Keratinocyte (primary cell): ENCODE data around the gene L3MBTL3. TPM values are rescaled to one million over a fixed set of nuclear protein-coding genes. Genes with fewer than 3 reads are reported as not detected.

ENCODE experiments used
- DNase-seq: peaks from one replicate; pipeline ENCODE4 v3.0.0-alpha.2; 2011; ENCODE audit warnings: low read depth, missing footprints, low spot score
- FAIRE-seq: peaks from 2 replicates; lab custom pipeline; 2011; peaks lifted over from hg19 to GRCh38; lab: Jason Lieb, UNC
- H2AFZ ChIP-seq: 2 replicates; pipeline ENCODE4 v1.6.0; 2012; ENCODE audit warnings: low read length, control low read depth, inconsistent platforms; ENCODE audit not compliant: control insufficient read depth
- H3K27ac ChIP-seq: 2 replicates; pipeline ENCODE4 v1.5.1; 2011; ENCODE audit warnings: low read length; ENCODE audit not compliant: control insufficient read depth, insufficient read depth
- H3K27me3 ChIP-seq: 3 replicates; pipeline ENCODE4 v1.6.0; 2011; ENCODE audit warnings: low read length; ENCODE audit not compliant: control insufficient read depth, insufficient read depth; ENCODE audit errors: extremely low read depth
- H3K36me3 ChIP-seq, 2 experiments: 2 replicates in 1 of 2; 3 replicates in 1 of 2; pipeline ENCODE4 v1.5.1; 2011; ENCODE audit warnings: low read length in 2 of 2, mild to moderate bottlenecking in 1 of 2; ENCODE audit not compliant: control insufficient read depth in 2 of 2, insufficient read depth in 2 of 2; ENCODE audit errors: extremely low read depth in 1 of 2
- H3K4me1 ChIP-seq: 3 replicates; pipeline ENCODE4 v1.5.1; 2011; ENCODE audit warnings: low read length; ENCODE audit not compliant: control insufficient read depth, insufficient read depth; ENCODE audit errors: extremely low read depth
- H3K4me2 ChIP-seq: 3 replicates; pipeline ENCODE4 v1.6.0; 2011; ENCODE audit warnings: low read depth, low read length; ENCODE audit not compliant: control insufficient read depth, insufficient read depth; ENCODE audit errors: extremely low read depth
- H3K4me3 ChIP-seq, 3 experiments: fragments of 200-600 bp in 1 of 3; sonication (generic) in 1 of 3; 2 replicates in 2 of 3; 3 replicates in 1 of 3; pipeline ENCODE4 v1.5.1; 2011 to 2016; ENCODE audit warnings: low read length in 3 of 3, mild to moderate bottlenecking in 3 of 3, control low read depth in 2 of 3, inconsistent platforms in 1 of 3, low read depth in 1 of 3, mixed read lengths in 1 of 3, mixed run types in 1 of 3, moderate library complexity in 1 of 3; ENCODE audit not compliant: control insufficient read depth in 2 of 3, insufficient read depth in 2 of 3; ENCODE audit errors: extremely low read depth in 1 of 3
- H3K79me2 ChIP-seq: 2 replicates; pipeline ENCODE4 v1.6.0; 2012; ENCODE audit warnings: low read length; ENCODE audit not compliant: control insufficient read depth, insufficient read depth
- H3K9ac ChIP-seq: 3 replicates; pipeline ENCODE4 v1.6.0; 2011; ENCODE audit warnings: low read length; ENCODE audit not compliant: control insufficient read depth, insufficient read depth; ENCODE audit errors: extremely low read depth
- H3K9me1 ChIP-seq: 3 replicates; pipeline ENCODE4 v1.6.0; 2011; ENCODE audit warnings: low read length; ENCODE audit not compliant: control insufficient read depth, insufficient read depth; ENCODE audit errors: extremely low read depth
- H3K9me3 ChIP-seq: 2 replicates; pipeline ENCODE4 v1.5.1; 2012; ENCODE audit warnings: low read depth, low read length; ENCODE audit not compliant: control insufficient read depth
- H4K20me1 ChIP-seq: 3 replicates; pipeline ENCODE4 v1.6.0; 2011; ENCODE audit warnings: low read length; ENCODE audit not compliant: control insufficient read depth, insufficient read depth; ENCODE audit errors: extremely low read depth
- EZH2 ChIP-seq: IDR thresholded peaks from one replicate; pipeline ENCODE4 v1.6.1; 2012; ENCODE audit warnings: inconsistent platforms, mild to moderate bottlenecking, low read length, moderate library complexity
- dilution Hi-C: fragments of 300-500 bp; cut with MboI; formaldehyde crosslinking; loops from one replicate; pipeline ENCODE4 v1.7.0; 2020; ENCODE audit warnings: low sequenced_read_pairs; ENCODE audit not compliant: extremely low pct_ligation_motif_present
- polyA plus RNA-seq, 5 experiments: library from polyadenylated mRNA; depleted of rRNA in 3 of 5; stranded (reverse) in 3 of 5; stranded (forward) in 1 of 5; unstranded in 1 of 5; fragments of >200 nt; gene quantifications; 1 replicate in 1 of 5; 2 replicates in 3 of 5; 3 replicates in 1 of 5; pipeline versions ENCODE4 v1.2.1 to v1.2.3, GENCODE V29; 2011 to 2012; ENCODE audit warnings: missing spikeins in 2 of 5, low read depth in 1 of 5, low replicate concordance in 1 of 5
- TF ChIP-seq, protein P1 (sequence below), 3 experiments: IDR thresholded peaks in 1 of 3; conservative IDR thresholded peaks in 1 of 3; optimal IDR thresholded peaks in 1 of 3; 2 replicates in 2 of 3; 3 replicates in 1 of 3; pipeline versions ENCODE3 to v1.5.1; 2011; ENCODE audit warnings: low read length in 3 of 3, mild to moderate bottlenecking in 3 of 3, moderate library complexity in 2 of 3, control low read depth in 1 of 3, inconsistent platforms in 1 of 3; ENCODE audit not compliant: insufficient read depth in 2 of 3; ENCODE audit errors: extremely low read depth in 1 of 3

The L3MBTL3 gene
- polyA plus RNA-seq, 1 donor (not counting 4 experiments of a cell fraction or from before 2014, with no cell fraction given): 16.6 TPM

DNA sequence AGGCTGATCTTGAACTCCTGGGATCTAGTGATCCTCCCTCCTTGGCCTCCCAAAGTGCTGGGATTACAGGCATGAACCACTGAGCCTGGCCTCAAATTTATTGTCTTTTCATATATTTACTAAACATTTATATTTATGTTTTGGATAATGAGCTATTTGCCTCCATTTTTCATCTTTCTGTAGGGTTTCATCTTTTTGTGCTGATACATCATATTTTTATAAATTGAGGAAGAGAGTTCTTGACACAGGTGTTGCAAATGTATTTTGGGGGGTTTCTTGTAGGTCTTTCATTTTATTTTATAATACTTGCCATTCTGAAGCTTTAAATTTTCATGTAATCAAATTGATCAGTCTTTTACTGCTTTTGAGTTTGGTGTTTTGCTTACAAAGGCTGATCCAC, 72.4 kb downstream of the L3MBTL3 start:
- no peaks in the 10 kb centered on the region for H3K4me1 ChIP-seq
- H3K9ac ChIP-seq: no peak overlapping the region
- TF ChIP-seq, protein P1, sequence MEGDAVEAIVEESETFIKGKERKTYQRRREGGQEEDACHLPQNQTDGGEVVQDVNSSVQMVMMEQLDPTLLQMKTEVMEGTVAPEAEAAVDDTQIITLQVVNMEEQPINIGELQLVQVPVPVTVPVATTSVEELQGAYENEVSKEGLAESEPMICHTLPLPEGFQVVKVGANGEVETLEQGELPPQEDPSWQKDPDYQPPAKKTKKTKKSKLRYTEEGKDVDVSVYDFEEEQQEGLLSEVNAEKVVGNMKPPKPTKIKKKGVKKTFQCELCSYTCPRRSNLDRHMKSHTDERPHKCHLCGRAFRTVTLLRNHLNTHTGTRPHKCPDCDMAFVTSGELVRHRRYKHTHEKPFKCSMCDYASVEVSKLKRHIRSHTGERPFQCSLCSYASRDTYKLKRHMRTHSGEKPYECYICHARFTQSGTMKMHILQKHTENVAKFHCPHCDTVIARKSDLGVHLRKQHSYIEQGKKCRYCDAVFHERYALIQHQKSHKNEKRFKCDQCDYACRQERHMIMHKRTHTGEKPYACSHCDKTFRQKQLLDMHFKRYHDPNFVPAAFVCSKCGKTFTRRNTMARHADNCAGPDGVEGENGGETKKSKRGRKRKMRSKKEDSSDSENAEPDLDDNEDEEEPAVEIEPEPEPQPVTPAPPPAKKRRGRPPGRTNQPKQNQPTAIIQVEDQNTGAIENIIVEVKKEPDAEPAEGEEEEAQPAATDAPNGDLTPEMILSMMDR (optimal IDR thresholded peaks at IDR 0.05 in 1 of 3, IDR thresholded peaks at IDR 0.05 in 1 of 3, conservative IDR thresholded peaks at IDR 0.05 in 1 of 3; ENCODE audit: extremely low read depth in 1 of 3, insufficient read depth in 2 of 3, low read length in 3 of 3): no peak
- no peak for TF ChIP-seq EZH2
- no peaks in the 10 kb centered on the region for H3K9me3 ChIP-seq
- H3K36me3 ChIP-seq: no peaks in the 10 kb centered on the region
- H4K20me1 ChIP-seq: no peaks in the 10 kb centered on the region
- FAIRE-seq (no peak), DNase-seq (no peak)
- H3K27ac ChIP-seq: no peak overlapping the region
- H3K27me3 ChIP-seq: no peaks in the 10 kb centered on the region
- no peak overlapping the region for H2AFZ ChIP-seq
- no peaks in the 10 kb centered on the region for H3K9me1 ChIP-seq
- no peaks in the 10 kb centered on the region for H3K79me2 ChIP-seq
- no peak overlapping the region for H3K4me3 ChIP-seq
- H3K4me2 ChIP-seq: no peak overlapping the region
- dilution Hi-C loops: no loop called here

DNA sequence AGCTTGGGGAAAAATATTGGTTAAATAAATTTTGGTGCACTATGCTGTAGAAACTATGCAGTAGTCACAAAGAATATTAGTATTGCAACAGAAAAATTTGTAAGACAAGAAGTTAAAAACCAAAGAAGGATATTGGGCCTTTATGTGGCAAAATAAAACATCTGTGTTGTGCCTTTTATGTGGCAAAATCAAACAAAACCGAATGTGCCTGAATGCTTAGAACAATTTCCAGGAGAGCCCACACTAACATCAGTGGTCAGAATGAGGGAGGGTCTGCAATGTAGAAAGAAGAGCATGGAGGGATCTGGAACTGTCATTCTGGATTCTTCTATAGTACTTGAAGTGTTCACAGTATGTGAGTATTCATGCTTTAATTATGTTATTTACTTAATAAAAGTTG, 75.2 kb downstream of the L3MBTL3 start:
- Histone ChIP-seq H3K36me3 (peaks cover 0 to 1% of the 10 kb centered on the region in 2 experiments), H3K4me1 (no peaks in the 10 kb centered on the region), H2AFZ (no peak overlapping the region), H3K9ac (no peak overlapping the region), H3K4me3 (no peak overlapping the region), H3K79me2 (no peaks in the 10 kb centered on the region), H4K20me1 (no peaks in the 10 kb centered on the region), H3K9me1 (no peaks in the 10 kb centered on the region), H3K27ac (no peak overlapping the region), H3K4me2 (no peak overlapping the region), H3K9me3 (no peaks in the 10 kb centered on the region), H3K27me3 (no peaks in the 10 kb centered on the region)
- dilution Hi-C loops: no loop called here
- TF ChIP-seq, protein P1 (optimal IDR thresholded peaks at IDR 0.05 in 1 of 3, IDR thresholded peaks at IDR 0.05 in 1 of 3, conservative IDR thresholded peaks at IDR 0.05 in 1 of 3; ENCODE audit: extremely low read depth in 1 of 3, insufficient read depth in 2 of 3, low read length in 3 of 3): no peak
- TF ChIP-seq EZH2: no peak
- DNase-seq (no peak), FAIRE-seq (no peak)
